Nephron (organoid): ENCODE measurements around the gene DCTN4.

Experiments
- H3K27ac Mint-ChIP-seq, 3 experiments: 2 replicates each; pipeline ENCODE4 v1.8.0; 2020; ENCODE audit warnings: mixed read lengths in 3 of 3, mild to moderate bottlenecking in 2 of 3, moderate library complexity in 1 of 3
- H3K27me3 Mint-ChIP-seq: 2 replicates; pipeline ENCODE4 v1.8.0; 2021; ENCODE audit warnings: low read depth, mild to moderate bottlenecking, moderate library complexity, mixed read lengths
- H3K36me3 Mint-ChIP-seq: 2 replicates; pipeline ENCODE4 v1.8.0; 2020; ENCODE audit warnings: low read depth, mixed read lengths
- H3K4me1 Mint-ChIP-seq: 2 replicates; pipeline ENCODE4 v1.8.0; 2020; ENCODE audit warnings: mixed read lengths
- H3K4me3 Mint-ChIP-seq, 3 experiments: 2 replicates each; pipeline ENCODE4 v1.8.0; 2020; ENCODE audit warnings: mild to moderate bottlenecking in 3 of 3, mixed read lengths in 3 of 3, moderate library complexity in 2 of 3
- H3K9me3 Mint-ChIP-seq: 2 replicates; pipeline ENCODE4 v1.8.0; 2020; ENCODE audit warnings: mixed read lengths
- TF ChIP-seq, protein P1 (sequence below), 3 experiments: fragments of 200-600 bp; sonication (generic); IDR thresholded peaks; one replicate each; pipeline ENCODE4 v1.5.0; 2021; ENCODE audit warnings: antibody characterized with exemption in 3 of 3; ENCODE audit not compliant: unreplicated experiment in 3 of 3

DCTN4 gene

DNA sequence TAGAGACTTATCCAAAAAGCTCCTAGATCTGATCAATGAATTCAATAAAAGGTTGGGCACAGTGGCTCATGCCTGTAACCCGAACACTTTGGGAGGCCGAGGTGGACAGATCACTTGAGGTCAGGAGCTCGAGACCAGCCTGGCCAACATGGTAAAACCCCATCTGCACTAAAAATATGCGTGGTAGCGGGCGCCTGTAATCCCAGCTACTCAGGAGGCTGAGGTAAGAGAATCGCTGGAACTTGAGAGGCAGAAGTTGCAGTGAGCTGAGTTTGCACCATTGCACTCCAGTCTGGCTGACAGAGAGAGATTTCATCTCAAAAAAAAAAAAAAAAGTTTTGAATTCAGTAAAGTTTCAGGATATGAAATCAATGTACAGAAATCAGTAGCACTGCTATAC is 20.0 kb downstream of the DCTN4 start:
- H3K36me3 Mint-ChIP-seq = peaks cover 91% of the 10 kb centered on the region
- H3K4me3 Mint-ChIP-seq = no peak overlapping the region
- TF ChIP-seq, protein P1, sequence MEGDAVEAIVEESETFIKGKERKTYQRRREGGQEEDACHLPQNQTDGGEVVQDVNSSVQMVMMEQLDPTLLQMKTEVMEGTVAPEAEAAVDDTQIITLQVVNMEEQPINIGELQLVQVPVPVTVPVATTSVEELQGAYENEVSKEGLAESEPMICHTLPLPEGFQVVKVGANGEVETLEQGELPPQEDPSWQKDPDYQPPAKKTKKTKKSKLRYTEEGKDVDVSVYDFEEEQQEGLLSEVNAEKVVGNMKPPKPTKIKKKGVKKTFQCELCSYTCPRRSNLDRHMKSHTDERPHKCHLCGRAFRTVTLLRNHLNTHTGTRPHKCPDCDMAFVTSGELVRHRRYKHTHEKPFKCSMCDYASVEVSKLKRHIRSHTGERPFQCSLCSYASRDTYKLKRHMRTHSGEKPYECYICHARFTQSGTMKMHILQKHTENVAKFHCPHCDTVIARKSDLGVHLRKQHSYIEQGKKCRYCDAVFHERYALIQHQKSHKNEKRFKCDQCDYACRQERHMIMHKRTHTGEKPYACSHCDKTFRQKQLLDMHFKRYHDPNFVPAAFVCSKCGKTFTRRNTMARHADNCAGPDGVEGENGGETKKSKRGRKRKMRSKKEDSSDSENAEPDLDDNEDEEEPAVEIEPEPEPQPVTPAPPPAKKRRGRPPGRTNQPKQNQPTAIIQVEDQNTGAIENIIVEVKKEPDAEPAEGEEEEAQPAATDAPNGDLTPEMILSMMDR (IDR thresholded peaks at IDR 0.05; ENCODE audit: unreplicated experiment in 3 of 3) = no peak
- H3K27me3 Mint-ChIP-seq = no peaks in the 10 kb centered on the region
- H3K9me3 Mint-ChIP-seq = peaks cover 24% of the 10 kb centered on the region
- no peak overlapping the region for H3K27ac Mint-ChIP-seq
- no peaks in the 10 kb centered on the region for H3K4me1 Mint-ChIP-seq

DNA sequence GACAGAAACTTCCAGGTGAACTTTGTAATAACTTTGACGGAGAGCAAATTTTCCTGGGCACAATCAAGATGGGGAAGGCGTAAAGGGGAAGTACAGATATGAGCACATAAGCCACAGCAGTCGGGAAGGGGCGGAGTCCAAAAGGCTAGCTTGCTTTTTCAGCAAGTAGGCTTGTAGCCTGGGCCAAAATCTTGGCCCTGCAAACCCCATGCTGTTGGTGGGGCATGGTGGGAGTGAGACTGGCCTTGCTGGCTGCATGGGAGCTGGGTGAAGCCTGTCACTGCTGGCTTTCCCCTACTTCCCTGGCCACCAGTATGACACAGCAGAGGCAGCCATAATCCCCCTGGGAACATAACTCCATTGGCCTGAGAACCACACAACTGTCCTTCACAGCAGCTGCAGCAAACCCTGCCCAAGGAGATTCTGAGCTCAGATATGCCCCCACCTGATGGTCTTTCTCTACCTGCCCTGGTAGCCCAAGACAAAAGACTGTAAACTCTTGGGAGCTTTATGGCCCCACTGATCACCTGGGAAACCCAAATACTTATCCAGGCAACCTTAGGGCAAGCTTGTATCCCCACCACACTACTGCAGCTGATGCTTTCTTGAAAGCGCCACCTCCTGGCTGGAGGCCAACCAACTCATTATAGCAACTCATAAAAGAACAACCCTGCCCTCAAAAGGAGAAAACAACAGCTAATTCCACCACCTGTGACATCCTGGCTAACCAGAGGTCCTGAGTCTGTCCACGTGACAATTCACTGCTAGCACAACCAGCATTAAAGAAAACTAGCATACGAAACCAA is 24.0 kb downstream of the DCTN4 start:
- TF ChIP-seq, protein P1 (IDR thresholded peaks at IDR 0.05; ENCODE audit: unreplicated experiment in 3 of 3) = no peak
- H3K9me3 Mint-ChIP-seq = peaks cover 15% of the 10 kb centered on the region
- H3K27me3 Mint-ChIP-seq = no peaks in the 10 kb centered on the region
- H3K36me3 Mint-ChIP-seq = peaks cover 89% of the 10 kb centered on the region
- no peak overlapping the region for H3K4me3 Mint-ChIP-seq
- H3K27ac Mint-ChIP-seq = no peak overlapping the region
- H3K4me1 Mint-ChIP-seq = no peaks in the 10 kb centered on the region

DNA sequence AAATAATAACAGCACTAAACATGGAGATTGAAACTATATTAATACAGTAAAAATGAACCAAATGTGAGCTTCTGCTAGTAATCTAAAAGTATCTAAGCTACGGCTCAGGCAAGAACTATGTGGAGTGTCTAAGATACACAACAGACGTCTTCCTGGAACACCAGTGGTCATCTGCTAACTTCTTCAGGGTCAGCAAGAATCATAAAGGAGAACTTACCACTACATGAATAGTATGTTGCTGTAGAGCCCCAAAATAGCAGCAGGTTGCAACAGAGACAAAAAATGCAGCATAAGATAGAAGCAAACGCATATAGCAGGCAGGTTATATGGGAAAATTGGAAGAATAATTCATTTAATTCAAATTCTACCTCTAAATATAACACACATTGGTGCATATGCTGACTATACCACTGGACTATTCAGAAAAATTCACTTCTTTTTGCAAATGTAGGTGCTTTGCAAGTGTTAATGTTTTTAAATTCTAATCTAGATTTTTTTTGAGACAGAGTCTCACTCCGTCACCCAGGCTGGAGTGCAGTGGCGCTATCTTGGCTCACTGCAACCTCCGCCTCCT is 27.1 kb downstream of the DCTN4 start:
- H3K27me3 Mint-ChIP-seq = no peaks in the 10 kb centered on the region
- TF ChIP-seq, protein P1 (IDR thresholded peaks at IDR 0.05; ENCODE audit: unreplicated experiment in 3 of 3) = no peak

DNA sequence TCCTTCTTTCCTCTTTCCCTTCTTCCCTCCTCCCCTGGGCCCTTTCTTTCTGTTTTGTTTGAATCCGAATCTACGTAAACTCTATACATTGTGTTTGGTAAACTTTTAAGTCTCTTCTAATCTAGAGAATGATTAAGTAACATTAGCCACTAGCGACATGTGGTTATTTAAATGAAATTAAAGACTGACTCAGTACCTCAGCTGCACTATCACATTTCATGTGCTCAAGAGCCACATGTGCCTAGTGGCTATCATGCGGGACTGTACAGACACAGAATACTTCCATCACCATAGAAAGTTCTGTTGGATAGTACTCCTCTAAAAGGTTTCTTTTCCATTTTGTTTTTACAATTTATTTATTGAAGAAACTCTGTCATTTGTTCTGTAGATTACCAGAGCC is 29.0 kb downstream of the DCTN4 start:
- no peaks in the 10 kb centered on the region for H3K9me3 Mint-ChIP-seq
- no peak overlapping the region for H3K27ac Mint-ChIP-seq
- peaks cover 59% of the 10 kb centered on the region for H3K36me3 Mint-ChIP-seq
- no peaks in the 10 kb centered on the region for H3K27me3 Mint-ChIP-seq
- no peak overlapping the region for H3K4me3 Mint-ChIP-seq
- TF ChIP-seq, protein P1 (IDR thresholded peaks at IDR 0.05; ENCODE audit: unreplicated experiment in 3 of 3) = no peak
- no peaks in the 10 kb centered on the region for H3K4me1 Mint-ChIP-seq

More for the DNA sequence above, 27.1 kb downstream of the DCTN4 start:
- no peaks in the 10 kb centered on the region for H3K4me1 Mint-ChIP-seq
- no peak overlapping the region for H3K27ac Mint-ChIP-seq
- H3K36me3 Mint-ChIP-seq = peaks cover 75% of the 10 kb centered on the region
- no peak overlapping the region for H3K4me3 Mint-ChIP-seq
- peaks cover 7% of the 10 kb centered on the region for H3K9me3 Mint-ChIP-seq

DNA sequence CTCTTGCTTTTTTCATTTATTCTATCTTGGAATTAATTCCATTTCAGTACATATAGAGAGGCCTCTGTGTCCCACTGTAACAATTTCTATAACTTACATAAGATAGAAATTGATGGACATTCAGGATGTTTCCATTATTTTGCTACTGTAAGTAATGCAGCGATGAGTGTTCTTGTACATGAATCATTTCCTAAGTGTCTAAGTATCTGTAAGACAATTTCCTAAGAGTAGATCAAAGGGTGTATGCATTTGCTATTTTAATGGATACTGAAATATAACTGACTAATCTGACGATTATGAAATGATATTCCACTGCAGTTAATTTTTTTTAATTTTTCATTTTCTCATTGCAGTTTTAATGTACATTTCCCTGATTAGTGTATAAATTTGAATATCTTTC is 35.0 kb downstream of the DCTN4 start:
- no peaks in the 10 kb centered on the region for H3K27me3 Mint-ChIP-seq
- TF ChIP-seq, protein P1 (IDR thresholded peaks at IDR 0.05; ENCODE audit: unreplicated experiment in 3 of 3) = no peak
- peaks cover 62% of the 10 kb centered on the region for H3K36me3 Mint-ChIP-seq
- H3K27ac Mint-ChIP-seq = no peak overlapping the region
- no peaks in the 10 kb centered on the region for H3K9me3 Mint-ChIP-seq
- H3K4me3 Mint-ChIP-seq = no peak overlapping the region
- H3K4me1 Mint-ChIP-seq = no peaks in the 10 kb centered on the region

DNA sequence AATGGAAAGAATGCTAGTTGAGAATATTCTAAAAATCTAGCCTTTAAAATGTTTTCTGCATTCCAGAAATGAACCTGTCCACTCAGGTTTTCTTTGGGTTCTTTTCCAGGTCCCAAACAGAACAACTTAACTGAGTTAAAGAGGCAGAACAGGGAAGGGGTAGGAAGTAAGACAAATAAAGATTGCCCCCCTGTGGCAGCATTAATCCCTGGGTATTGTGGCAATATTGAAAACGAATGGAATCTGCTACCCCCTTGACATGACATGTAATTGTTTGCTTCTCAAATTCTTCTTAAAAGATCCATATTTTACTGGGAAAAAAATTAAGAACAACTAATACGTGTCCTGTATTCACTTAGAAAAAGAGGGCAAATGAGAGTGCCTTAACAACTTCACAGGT is 48.7 kb downstream of the DCTN4 start:
- TF ChIP-seq, protein P1 (IDR thresholded peaks at IDR 0.05; ENCODE audit: unreplicated experiment in 3 of 3) = no peak
- H3K27ac Mint-ChIP-seq = no peak overlapping the region
- no peaks in the 10 kb centered on the region for H3K27me3 Mint-ChIP-seq
- H3K9me3 Mint-ChIP-seq = no peaks in the 10 kb centered on the region
- no peak overlapping the region for H3K4me3 Mint-ChIP-seq
- peaks cover 33% of the 10 kb centered on the region for H3K36me3 Mint-ChIP-seq
- no peaks in the 10 kb centered on the region for H3K4me1 Mint-ChIP-seq
